H1 (cell line): Measurements from ENCODE around the gene RGS9BP. TPM values are rescaled to one million over a fixed set of nuclear protein-coding genes. Genes with fewer than 3 reads are reported as not detected.

Experiments used
- CTCF ChIA-PET: fragments of 300-600 bp; sonication (Branson Sonifier 250); formaldehyde crosslinking; loops from one replicate; lab custom pipeline; 2021; ENCODE audit not compliant: partially characterized antibody; lab: Charles Lee
- POLR2A ChIA-PET: fragments of 300-600 bp; sonication (Branson Sonifier 250); formaldehyde crosslinking; loops from one replicate; lab custom pipeline; 2021; ENCODE audit warnings: inconsistent platforms; ENCODE audit not compliant: partially characterized antibody; lab: Charles Lee
- DNase-seq, 2 experiments: peaks; one replicate each; pipeline versions ENCODE4 v3.0.0 to v3.0.0-alpha.2; 2010 to 2022; ENCODE audit warnings: low spot score in 2 of 2, low read depth in 1 of 2, mixed read lengths in 1 of 2
- FAIRE-seq: peaks from 2 replicates; lab custom pipeline; 2011; peaks lifted over from hg19 to GRCh38; lab: Jason Lieb, UNC
- H2AFZ ChIP-seq: 2 replicates; pipeline ENCODE4 v1.8.1; 2012; ENCODE audit warnings: low read length, inconsistent platforms
- H2AK5ac ChIP-seq: 2 replicates; pipeline ENCODE4 v1.6.1; 2013; ENCODE audit warnings: low read depth, low read length
- H2BK120ac ChIP-seq: replicated peaks from 2 replicates; pipeline ENCODE3; 2013; ENCODE audit warnings: low read depth, low read length, inconsistent platforms
- H2BK12ac ChIP-seq: 2 replicates; pipeline ENCODE4 v1.6.1; 2013; ENCODE audit warnings: low read depth, low read length
- H2BK15ac ChIP-seq: 2 replicates; pipeline ENCODE4 v1.6.1; 2013; ENCODE audit warnings: low read length
- H2BK20ac ChIP-seq: 2 replicates; pipeline ENCODE4 v1.6.1; 2013; ENCODE audit warnings: low read length
- H2BK5ac ChIP-seq: 2 replicates; pipeline ENCODE4 v1.6.1; 2013; ENCODE audit warnings: low read depth, low read length
- H3K14ac ChIP-seq: 2 replicates; pipeline ENCODE4 v1.6.1; 2013; ENCODE audit warnings: inconsistent platforms; ENCODE audit not compliant: insufficient read length
- H3K18ac ChIP-seq: 2 replicates; pipeline ENCODE4 v1.6.1; 2013; ENCODE audit warnings: low read length; ENCODE audit errors: extremely low read depth
- H3K23ac ChIP-seq: 2 replicates; pipeline ENCODE4 v1.6.1; 2013; ENCODE audit warnings: inconsistent platforms; ENCODE audit not compliant: insufficient read length
- H3K23me2 ChIP-seq: 2 replicates; pipeline ENCODE4 v1.6.1; 2013; ENCODE audit warnings: low read depth, low read length
- H3K27ac ChIP-seq: 2 replicates; pipeline ENCODE4 v1.6.1; 2011; ENCODE audit warnings: low read depth, low read length, inconsistent platforms
- H3K27me3 ChIP-seq, 4 experiments: replicated peaks in 1 of 4; 1 replicate in 1 of 4; 2 replicates in 3 of 4; pipeline versions ENCODE4 v1.6.1 to v1.8.1; 2011 to 2013; ENCODE audit warnings: low read length in 3 of 4, mild to moderate bottlenecking in 3 of 4, inconsistent platforms in 2 of 4, mixed read lengths in 2 of 4, moderate library complexity in 1 of 4; ENCODE audit not compliant: control insufficient read depth in 3 of 4, insufficient read depth in 3 of 4; ENCODE audit errors: extremely low read depth in 1 of 4
- H3K36me3 ChIP-seq, 4 experiments: 2 replicates each; pipeline versions ENCODE4 v1.6.1 to v1.8.1; 2011 to 2013; ENCODE audit warnings: mild to moderate bottlenecking in 4 of 4, low read length in 3 of 4, moderate library complexity in 2 of 4, control low read depth in 1 of 4, inconsistent platforms in 1 of 4; ENCODE audit not compliant: insufficient read depth in 4 of 4, control insufficient read depth in 2 of 4
- H3K4ac ChIP-seq: replicated peaks from 2 replicates; pipeline ENCODE3; 2013; ENCODE audit warnings: low read length, low read depth, mixed read lengths, inconsistent platforms; ENCODE audit not compliant: insufficient read length
- H3K4me1 ChIP-seq, 4 experiments: replicated peaks in 1 of 4; 1 replicate in 1 of 4; 2 replicates in 3 of 4; pipeline versions ENCODE4 v1.6.1 to v1.8.1; 2011 to 2013; ENCODE audit warnings: low read length in 3 of 4, inconsistent platforms in 2 of 4, mixed read lengths in 1 of 4; ENCODE audit not compliant: insufficient read depth in 4 of 4, control insufficient read depth in 3 of 4
- H3K4me2 ChIP-seq, 2 experiments: 2 replicates each; pipeline versions ENCODE4 v1.6.1 to v1.8.1; 2011 to 2013; ENCODE audit warnings: low read depth in 2 of 2, low read length in 2 of 2, control low read depth in 1 of 2, inconsistent platforms in 1 of 2, mild to moderate bottlenecking in 1 of 2; ENCODE audit not compliant: insufficient read depth in 1 of 2
- H3K4me3 ChIP-seq, 4 experiments: fragments of 200-600, 300-600 bp in 1 of 4; sonication (generic), shearing (Covaris generic), sonication (Bioruptor Twin) in 1 of 4; 2 replicates each; pipeline versions ENCODE4 v1.5.1 to v1.8.1; 2011 to 2016; ENCODE audit warnings: low read length in 4 of 4, low read depth in 3 of 4, control low read depth in 2 of 4, inconsistent platforms in 2 of 4, mild to moderate bottlenecking in 2 of 4, mixed read lengths in 1 of 4, moderate library complexity in 1 of 4; ENCODE audit not compliant: insufficient read depth in 2 of 4; ENCODE audit errors: extremely low read depth in 1 of 4
- H3K56ac ChIP-seq: replicated peaks from 2 replicates; pipeline ENCODE3; 2013; ENCODE audit warnings: low read depth, mild to moderate bottlenecking, mixed read lengths, low read length, inconsistent platforms; ENCODE audit not compliant: insufficient read length
- H3K79me1 ChIP-seq: 2 replicates; pipeline ENCODE4 v1.6.1; 2013; ENCODE audit warnings: low read depth, low read length, control low read depth
- H3K79me2 ChIP-seq, 2 experiments: 2 replicates each; pipeline versions ENCODE4 v1.6.1 to v1.8.1; 2012 to 2013; ENCODE audit warnings: low read length in 2 of 2, mild to moderate bottlenecking in 2 of 2, inconsistent platforms in 1 of 2; ENCODE audit not compliant: insufficient read depth in 2 of 2, control insufficient read depth in 1 of 2
- H3K9ac ChIP-seq, 4 experiments: replicated peaks in 1 of 4; 1 replicate in 1 of 4; 2 replicates in 3 of 4; pipeline versions ENCODE4 v1.6.1 to v1.8.1; 2011 to 2013; ENCODE audit warnings: low read depth in 3 of 4, low read length in 3 of 4, control low read depth in 2 of 4, mild to moderate bottlenecking in 2 of 4, moderate library complexity in 2 of 4, inconsistent platforms in 1 of 4; ENCODE audit errors: extremely low read depth in 1 of 4
- H3K9me3 ChIP-seq, 2 experiments: 2 replicates each; pipeline versions ENCODE4 v1.6.1 to v1.8.1; 2012 to 2013; ENCODE audit warnings: mild to moderate bottlenecking in 2 of 2, moderate library complexity in 2 of 2, control low read depth in 1 of 2, inconsistent platforms in 1 of 2, low read depth in 1 of 2, low read length in 1 of 2, mixed read lengths in 1 of 2; ENCODE audit not compliant: insufficient read depth in 2 of 2
- H4K20me1 ChIP-seq, 2 experiments: replicated peaks in 1 of 2; 2 replicates each; pipeline versions ENCODE3 to v1.8.1; 2011 to 2013; ENCODE audit warnings: inconsistent platforms in 2 of 2, low read length in 2 of 2, mild to moderate bottlenecking in 1 of 2; ENCODE audit not compliant: insufficient read depth in 2 of 2, control insufficient read depth in 1 of 2
- H4K5ac ChIP-seq: 2 replicates; pipeline ENCODE4 v1.6.1; 2013; ENCODE audit warnings: low read length, low read depth, mixed read lengths, inconsistent platforms; ENCODE audit not compliant: insufficient read length
- H4K8ac ChIP-seq: 2 replicates; pipeline ENCODE4 v1.8.0; 2013; ENCODE audit warnings: mild to moderate bottlenecking, moderate library complexity, low read length, inconsistent platforms; ENCODE audit not compliant: insufficient read depth; ENCODE audit errors: extremely low read depth
- H4K91ac ChIP-seq: replicated peaks from 2 replicates; pipeline ENCODE3; 2013; ENCODE audit warnings: low read length, mixed read lengths, inconsistent platforms; ENCODE audit not compliant: insufficient read length
- CBX5 ChIP-seq: fragments of 300-800, 300-1000 bp; sonication (generic); IDR thresholded peaks from 2 replicates; pipeline ENCODE4 v1.7.1; 2016; ENCODE audit warnings: antibody characterized with exemption, low read length, low read depth
- CEBPB ChIP-seq: IDR thresholded peaks from 2 replicates; pipeline ENCODE4 v1.6.1; 2012; ENCODE audit warnings: low read depth, low read length
- JUN ChIP-seq: IDR thresholded peaks from 2 replicates; pipeline ENCODE4 v1.6.1; 2011; ENCODE audit warnings: low read depth, mild to moderate bottlenecking, improper control_type of control experiment, low read length
- NRF1 ChIP-seq: IDR thresholded peaks from 2 replicates; pipeline ENCODE4 v1.6.1; 2011; ENCODE audit warnings: mild to moderate bottlenecking, low read depth, low read length, improper control_type of control experiment
- POLR2A ChIP-seq, 2 experiments: IDR thresholded peaks; 1 replicate in 1 of 2; 2 replicates in 1 of 2; pipeline ENCODE4 v1.6.1; 2011; ENCODE audit warnings: low read depth in 2 of 2, low read length in 2 of 2, mild to moderate bottlenecking in 2 of 2; ENCODE audit errors: control extremely low read depth in 1 of 2
- RFX5 ChIP-seq: IDR thresholded peaks from 2 replicates; pipeline ENCODE4 v1.6.1; 2011; ENCODE audit warnings: low read depth, low read length, improper control_type of control experiment, borderline replicate concordance
- RNF2 ChIP-seq: fragments of 200-900, 300-1000 bp; sonication (generic); IDR thresholded peaks from 2 replicates; pipeline ENCODE4 v1.7.1; 2016; ENCODE audit warnings: borderline replicate concordance, low read depth, mild to moderate bottlenecking, antibody characterized with exemption, low read length; ENCODE audit not compliant: poor library complexity, severe bottlenecking; ENCODE audit errors: missing control alignments
- RXRA ChIP-seq: IDR thresholded peaks from 2 replicates; pipeline ENCODE4 v1.6.1; 2011; ENCODE audit warnings: low read depth, mild to moderate bottlenecking, low read length, moderate library complexity; ENCODE audit not compliant: insufficient read depth
- SP1 ChIP-seq: IDR thresholded peaks from 2 replicates; pipeline ENCODE4 v1.6.1; 2011; ENCODE audit warnings: low read depth, low read length
- TAF1 ChIP-seq: IDR thresholded peaks from 2 replicates; pipeline ENCODE4 v1.6.1; 2011; ENCODE audit warnings: mild to moderate bottlenecking, low read depth, low read length
- WGBS, 2 experiments: shearing (Covaris generic) in 1 of 2; methylation state at CpG; one replicate each; pipeline versions ENCODE4 v1.1.6 to v1.1.7; 2013 to 2015; ENCODE audit warnings: low lambda C conversion rate in 2 of 2, mixed read lengths in 2 of 2, inconsistent platforms in 1 of 2, low coverage in 1 of 2, missing lambda C conversion rate in 1 of 2; ENCODE audit not compliant: insufficient replicate concordance in 2 of 2, insufficient coverage in 1 of 2, insufficient read length in 1 of 2; ENCODE audit errors: extremely low coverage in 1 of 2, missing lambda C conversion rate in 1 of 2; 5-methylcytosine and 5-hydroxymethylcytosine counted together
- polyA plus RNA-seq, 7 experiments: library from polyadenylated mRNA; depleted of rRNA in 3 of 7; stranded (reverse) in 5 of 7; unstranded in 2 of 7; fragments of >200 nt in 5 of 7; fragments of 200-250 nt in 2 of 7; gene quantifications; 1 replicate in 5 of 7; 2 replicates in 1 of 7; 4 replicates in 1 of 7; pipeline versions ENCODE4 v1.2.1 to v1.2.3, GENCODE V29; 2011 to 2013; ENCODE audit warnings: missing spikeins in 2 of 7, mixed read lengths in 2 of 7
- total RNA-seq: library from RNA; stranded (reverse); fragmentation: NEBNext Ultra II Directional; extraction: Animal tissue kit (Norgen Biotek cat#: 25700); gene quantifications from 2 replicates; pipeline ENCODE4 v1.2.1, GENCODE V29; 2021
- TF ChIP-seq, protein P1 (sequence below), 3 experiments: IDR thresholded peaks; 1 replicate in 2 of 3; 2 replicates in 1 of 3; pipeline versions ENCODE4 v1.5.1 to v1.6.1; 2011; ENCODE audit warnings: low read length in 3 of 3, mild to moderate bottlenecking in 3 of 3, inconsistent platforms in 2 of 3, low read depth in 1 of 3, moderate library complexity in 1 of 3; ENCODE audit not compliant: insufficient read depth in 1 of 3; ENCODE audit errors: control extremely low read depth in 1 of 3

Gene RGS9BP
- total and polyA plus RNA-seq, 2 of the 8 experiments (the other 6 are each of a cell fraction or from before 2014, with no cell fraction given) = 0.11 to 0.26 TPM

- H3K14ac ChIP-seq = no peak overlapping the region
- no peak overlapping the region for H3K56ac ChIP-seq
- H4K8ac ChIP-seq = no peak overlapping the region
- H2AFZ ChIP-seq = no peak overlapping the region
- H3K23me2 ChIP-seq = no peaks in the 10 kb centered on the region
- H4K20me1 ChIP-seq = peaks cover 0 to 5% of the 10 kb centered on the region in 2 experiments
- H3K4me3 ChIP-seq = no peak overlapping the region
- ChIA-PET POLR2A (interaction anchor here (0.6 kb wide), 1 partner anchor 265 kb away, joined by 3 read pairs; no protein-coding TSS in a partner anchor), CTCF (interaction anchor here (0.5 to 3.8 kb wide), 10 partner anchors 18 to 462 kb away, joined by 3 to 15 read pairs (median 3); no protein-coding TSS in a partner anchor)
- 57% methylated on average over 8 of the region's 8 CpGs; no CpG with 5 or more reads in 1 of the 2 experiments for WGBS, 2 experiments
- no peak overlapping the region for H2AK5ac ChIP-seq
- H2BK12ac ChIP-seq = no peak overlapping the region; the same call in 1 of the 2 replicates
- H3K79me2 ChIP-seq = no peaks in the 10 kb centered on the region; a peak in 1 of 4 replicates
- H3K23ac ChIP-seq = no peak overlapping the region
- no peaks in the 10 kb centered on the region for H3K9me3 ChIP-seq
- peaks cover 0 to 6% (median 3%) of the 10 kb centered on the region in 4 experiments; a peak in 3 of 7 replicates for H3K4me1 ChIP-seq
- peak; percentile 82 for FAIRE-seq
- peak overlapping the region in 1 of 2 experiments; percentile 20; a peak in 2 of 4 replicates for H3K4me2 ChIP-seq
- H2BK120ac ChIP-seq = no peak overlapping the region
- H4K91ac ChIP-seq = no peak overlapping the region
- no peak overlapping the region for H3K4ac ChIP-seq
- peaks cover 0 to 17% (median 9%) of the 10 kb centered on the region in 4 experiments; a peak in 5 of 8 replicates for H3K36me3 ChIP-seq
- H3K27me3 ChIP-seq = no peaks in the 10 kb centered on the region
- H2BK20ac ChIP-seq = no peak overlapping the region
- no peaks in the 10 kb centered on the region for H3K79me1 ChIP-seq
- H3K9ac ChIP-seq = no peak overlapping the region
- peak; percentile 31 to 77 for DNase-seq
- H4K5ac ChIP-seq = no peak overlapping the region
- H3K18ac ChIP-seq = peak overlapping the region; percentile 78
- peak overlapping the region; percentile 82 for H2BK5ac ChIP-seq
- H2BK15ac ChIP-seq = no peak overlapping the region
- H3K27ac ChIP-seq = no peak overlapping the region; the same call in 1 of the 2 replicates
- TF ChIP-seq, protein P1, sequence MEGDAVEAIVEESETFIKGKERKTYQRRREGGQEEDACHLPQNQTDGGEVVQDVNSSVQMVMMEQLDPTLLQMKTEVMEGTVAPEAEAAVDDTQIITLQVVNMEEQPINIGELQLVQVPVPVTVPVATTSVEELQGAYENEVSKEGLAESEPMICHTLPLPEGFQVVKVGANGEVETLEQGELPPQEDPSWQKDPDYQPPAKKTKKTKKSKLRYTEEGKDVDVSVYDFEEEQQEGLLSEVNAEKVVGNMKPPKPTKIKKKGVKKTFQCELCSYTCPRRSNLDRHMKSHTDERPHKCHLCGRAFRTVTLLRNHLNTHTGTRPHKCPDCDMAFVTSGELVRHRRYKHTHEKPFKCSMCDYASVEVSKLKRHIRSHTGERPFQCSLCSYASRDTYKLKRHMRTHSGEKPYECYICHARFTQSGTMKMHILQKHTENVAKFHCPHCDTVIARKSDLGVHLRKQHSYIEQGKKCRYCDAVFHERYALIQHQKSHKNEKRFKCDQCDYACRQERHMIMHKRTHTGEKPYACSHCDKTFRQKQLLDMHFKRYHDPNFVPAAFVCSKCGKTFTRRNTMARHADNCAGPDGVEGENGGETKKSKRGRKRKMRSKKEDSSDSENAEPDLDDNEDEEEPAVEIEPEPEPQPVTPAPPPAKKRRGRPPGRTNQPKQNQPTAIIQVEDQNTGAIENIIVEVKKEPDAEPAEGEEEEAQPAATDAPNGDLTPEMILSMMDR (IDR thresholded peaks at IDR 0.05; ENCODE audit: control extremely low read depth in 1 of 3, insufficient read depth in 1 of 3, low read depth in 1 of 3, low read length in 3 of 3) = peak in 2 of 3 experiments; percentile 26 to 40; a peak in 3 of 4 replicates
- TF ChIP-seq POLR2A (IDR thresholded peaks at IDR 0.05; ENCODE audit: control extremely low read depth in 1 of 2, low read depth in 2 of 2, low read length in 2 of 2) (no peak), SP1 (no peak), JUN (no peak), NRF1 (no peak), CBX5 (no peak), RXRA (no peak), RNF2 (no peak), CEBPB (no peak), RFX5 (no peak), TAF1 (no peak)
Measured at GRCh38 chr19:32651729-32652140, 23.9 kb upstream of the RGS9BP start.
